ENCODE results near the gene LONP1.

DNA sequence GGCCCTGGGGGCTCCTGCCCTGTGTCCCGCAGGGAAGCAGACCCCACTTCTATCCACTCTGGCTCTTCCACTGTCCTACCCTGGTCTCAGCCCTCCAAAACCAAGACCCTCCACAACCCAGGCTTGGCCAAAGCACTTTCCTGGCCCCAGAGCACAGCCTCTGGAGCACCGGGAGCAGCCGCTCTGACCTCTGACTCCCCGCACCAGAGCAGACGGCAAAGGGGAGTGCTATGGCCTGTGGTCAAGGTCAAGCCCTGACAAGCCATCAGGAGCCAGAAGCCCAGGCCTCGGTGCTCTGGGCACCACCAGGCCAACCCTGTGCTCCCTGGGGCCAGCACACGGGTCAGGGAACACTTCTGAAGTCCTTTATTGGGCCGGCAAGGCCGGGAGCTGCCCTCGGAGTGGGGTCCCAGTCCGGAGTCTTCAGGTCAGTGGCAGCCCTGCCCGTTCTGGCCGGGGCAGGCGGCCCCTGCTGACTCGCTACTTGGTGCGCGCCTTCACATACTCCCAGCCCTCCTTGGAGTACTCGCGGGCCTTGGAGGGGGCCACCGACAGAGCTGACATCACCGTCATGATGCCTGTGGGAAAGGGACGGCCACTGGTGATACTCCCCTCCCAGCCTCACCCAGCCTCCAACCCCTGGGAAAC, 41.8 kb downstream of the LONP1 start:
- TF ChIP-seq, protein P1, sequence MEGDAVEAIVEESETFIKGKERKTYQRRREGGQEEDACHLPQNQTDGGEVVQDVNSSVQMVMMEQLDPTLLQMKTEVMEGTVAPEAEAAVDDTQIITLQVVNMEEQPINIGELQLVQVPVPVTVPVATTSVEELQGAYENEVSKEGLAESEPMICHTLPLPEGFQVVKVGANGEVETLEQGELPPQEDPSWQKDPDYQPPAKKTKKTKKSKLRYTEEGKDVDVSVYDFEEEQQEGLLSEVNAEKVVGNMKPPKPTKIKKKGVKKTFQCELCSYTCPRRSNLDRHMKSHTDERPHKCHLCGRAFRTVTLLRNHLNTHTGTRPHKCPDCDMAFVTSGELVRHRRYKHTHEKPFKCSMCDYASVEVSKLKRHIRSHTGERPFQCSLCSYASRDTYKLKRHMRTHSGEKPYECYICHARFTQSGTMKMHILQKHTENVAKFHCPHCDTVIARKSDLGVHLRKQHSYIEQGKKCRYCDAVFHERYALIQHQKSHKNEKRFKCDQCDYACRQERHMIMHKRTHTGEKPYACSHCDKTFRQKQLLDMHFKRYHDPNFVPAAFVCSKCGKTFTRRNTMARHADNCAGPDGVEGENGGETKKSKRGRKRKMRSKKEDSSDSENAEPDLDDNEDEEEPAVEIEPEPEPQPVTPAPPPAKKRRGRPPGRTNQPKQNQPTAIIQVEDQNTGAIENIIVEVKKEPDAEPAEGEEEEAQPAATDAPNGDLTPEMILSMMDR (IDR thresholded peaks at IDR 0.05; ENCODE audit: poor library complexity, severe bottlenecking): no peak
- TF ChIP-seq RAD21 (conservative IDR thresholded peaks at IDR 0.05): no peak
- no peak for TF ChIP-seq EZH2 (IDR thresholded peaks at IDR 0.05; ENCODE audit: borderline replicate concordance, insufficient read depth, low read length, poor library complexity, severe bottlenecking)
- no peak for TF ChIP-seq POLR2AphosphoS5 (IDR thresholded peaks at IDR 0.05)
- TF ChIP-seq REST (IDR thresholded peaks at IDR 0.05; ENCODE audit: borderline replicate concordance): no peak
- TF ChIP-seq MXI1 (conservative IDR thresholded peaks at IDR 0.05; ENCODE audit: poor library complexity, severe bottlenecking): no peak
- TF ChIP-seq EP300 (conservative IDR thresholded peaks at IDR 0.05; ENCODE audit: poor library complexity, severe bottlenecking): no peak
- TF ChIP-seq SMC3 (conservative IDR thresholded peaks at IDR 0.05; ENCODE audit: poor library complexity): no peak
